ENCODE data around the gene L3MBTL4.

L3MBTL4 gene

DNA sequence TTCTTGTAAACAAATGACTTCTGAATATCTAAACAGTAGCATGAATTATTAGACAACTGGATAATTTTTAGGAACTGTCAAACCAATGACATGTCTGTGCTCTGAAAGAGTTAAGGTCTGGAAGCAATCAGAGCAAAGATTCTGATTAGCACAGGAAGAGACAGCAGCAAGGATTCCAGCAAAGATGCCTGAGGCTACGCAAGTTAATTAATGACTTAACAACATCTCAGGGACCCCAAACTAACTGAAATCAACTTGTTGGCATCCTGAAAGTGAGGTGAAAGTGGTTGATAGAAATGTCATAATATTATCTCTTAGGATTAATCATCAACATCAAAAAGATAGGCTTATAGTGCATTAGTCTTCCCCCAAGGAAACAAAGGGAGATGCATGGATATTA, 396.0 kb downstream of the L3MBTL4 start:
- DNase-seq, result no peak

DNA sequence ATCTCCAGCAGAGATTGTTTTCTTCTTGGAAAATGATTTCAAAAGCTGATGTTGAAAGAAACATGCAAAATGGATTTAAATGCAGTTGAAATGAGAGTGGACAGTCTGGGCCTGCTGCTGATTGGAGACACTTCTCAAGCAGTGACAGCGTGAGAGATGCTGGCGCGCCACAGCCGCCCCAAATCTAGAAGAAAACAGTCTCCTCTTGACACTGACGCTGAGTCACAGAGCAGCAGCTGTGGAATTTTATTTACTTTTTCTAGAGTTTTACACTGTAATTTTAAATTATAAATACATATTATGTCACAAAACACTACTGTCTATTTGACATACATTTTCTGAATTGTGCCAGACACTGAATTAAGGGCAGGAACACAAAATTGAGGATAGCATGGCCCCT, 397.5 kb downstream of the L3MBTL4 start:
- no peak for DNase-seq

DNA sequence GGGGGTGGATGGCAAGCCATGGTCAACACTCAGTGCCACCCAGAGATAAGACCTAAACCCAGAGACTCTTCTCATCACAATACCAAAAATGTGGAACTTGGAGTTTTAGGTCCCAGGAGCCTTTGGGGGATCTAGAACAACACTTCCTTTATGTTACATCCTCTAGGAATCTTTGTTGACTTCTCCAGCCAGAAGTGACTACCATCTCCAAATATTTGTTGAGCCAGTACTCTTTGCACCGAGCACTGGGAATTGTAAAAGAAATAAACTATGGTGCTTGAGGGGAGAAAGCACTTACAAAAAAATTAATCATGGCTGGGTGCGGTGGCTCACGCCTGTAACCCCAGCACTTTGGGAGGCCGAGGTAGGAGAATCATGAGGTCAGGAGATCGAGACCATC, 399.3 kb downstream of the L3MBTL4 start:
- DNase-seq, result no peak

DNA sequence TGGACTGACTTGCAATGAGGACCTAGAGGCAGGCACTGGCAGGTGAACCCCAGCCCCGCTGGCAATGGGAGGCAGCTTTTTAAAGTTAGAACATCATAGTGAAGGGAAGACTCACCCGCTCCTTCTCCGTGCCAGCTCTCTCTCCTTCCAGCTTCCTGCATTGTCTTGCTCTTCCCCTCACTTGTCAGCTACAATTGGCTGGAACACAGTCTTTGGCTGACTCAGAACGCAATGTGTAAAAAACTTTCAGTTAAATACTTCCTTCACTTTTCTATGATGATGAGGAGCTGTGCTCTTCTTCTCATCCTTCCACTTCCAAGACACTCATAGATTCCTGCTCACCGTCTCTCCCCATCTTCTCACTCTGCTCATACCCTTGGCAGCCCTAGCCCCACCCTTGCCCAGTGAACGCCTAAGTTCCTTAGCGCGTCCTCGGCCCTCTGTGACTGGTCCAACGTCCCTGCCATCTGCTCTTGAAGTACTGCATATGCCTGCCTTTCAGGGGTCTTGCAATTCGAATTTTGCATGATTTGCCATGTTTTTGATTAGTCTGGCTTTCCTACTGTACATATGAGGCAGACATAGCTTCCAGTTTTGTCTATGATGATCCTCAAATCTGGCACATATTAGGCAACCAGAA, 401.4 kb downstream of the L3MBTL4 start:
- no peak for DNase-seq

DNA sequence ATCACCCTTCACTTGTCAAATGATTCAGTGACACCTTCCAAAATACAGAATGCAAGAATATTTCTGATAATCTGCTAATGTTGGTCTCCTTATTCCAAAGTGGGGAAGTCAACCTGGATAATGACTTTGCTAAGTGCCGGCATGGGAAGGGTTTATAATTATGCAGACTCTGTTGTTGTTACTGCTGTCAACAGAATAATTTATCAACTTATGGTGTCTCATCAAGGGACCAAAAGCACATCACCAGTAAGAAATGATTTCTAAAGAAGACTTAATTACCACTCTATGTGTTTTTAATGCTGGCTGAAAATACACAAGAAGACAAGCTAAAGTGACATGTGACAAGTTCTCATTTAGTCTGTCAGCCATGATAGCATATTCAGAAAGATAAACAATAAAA, 403.8 kb downstream of the L3MBTL4 start:
- DNase-seq, result no peak

DNA sequence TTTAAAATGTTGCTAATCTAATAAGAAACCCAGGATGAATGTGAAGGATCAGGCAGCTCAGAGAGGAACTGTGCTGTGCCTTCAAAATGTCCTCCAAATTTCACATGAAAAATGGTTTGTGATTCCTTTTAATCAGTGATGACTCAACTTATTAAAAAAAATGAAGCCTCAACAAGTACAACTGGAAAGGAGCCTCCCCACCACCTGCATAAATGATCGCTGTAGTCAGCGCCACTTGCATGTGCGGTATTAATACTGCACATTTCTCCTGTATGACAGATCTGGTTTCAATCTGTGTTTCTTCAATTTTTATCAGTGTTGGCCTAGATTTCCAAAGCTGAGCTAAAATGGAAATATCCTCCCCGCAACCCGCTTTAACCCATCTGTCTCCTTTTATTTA, 404.4 kb downstream of the L3MBTL4 start:
- no peak for DNase-seq

DNA sequence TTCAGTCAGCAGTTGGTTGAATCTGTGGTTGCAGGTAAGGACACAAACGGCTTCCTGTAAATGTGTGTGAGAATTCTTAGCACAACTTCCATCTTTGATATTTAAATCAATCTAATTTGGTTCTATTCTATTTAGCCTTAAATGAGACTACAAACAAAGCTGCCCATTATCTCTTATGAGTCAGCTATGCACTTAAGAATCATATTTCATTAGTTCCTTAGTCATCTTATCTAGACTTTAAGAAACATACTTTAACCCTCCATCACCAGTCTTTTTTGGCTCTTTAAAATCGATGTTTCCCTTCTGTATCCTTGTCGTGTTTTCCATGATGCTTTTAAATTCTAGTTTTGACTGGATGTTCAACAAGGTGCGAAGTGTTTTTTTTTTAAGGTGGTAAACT, 405.0 kb downstream of the L3MBTL4 start:
- DNase-seq, result no peak

DNA sequence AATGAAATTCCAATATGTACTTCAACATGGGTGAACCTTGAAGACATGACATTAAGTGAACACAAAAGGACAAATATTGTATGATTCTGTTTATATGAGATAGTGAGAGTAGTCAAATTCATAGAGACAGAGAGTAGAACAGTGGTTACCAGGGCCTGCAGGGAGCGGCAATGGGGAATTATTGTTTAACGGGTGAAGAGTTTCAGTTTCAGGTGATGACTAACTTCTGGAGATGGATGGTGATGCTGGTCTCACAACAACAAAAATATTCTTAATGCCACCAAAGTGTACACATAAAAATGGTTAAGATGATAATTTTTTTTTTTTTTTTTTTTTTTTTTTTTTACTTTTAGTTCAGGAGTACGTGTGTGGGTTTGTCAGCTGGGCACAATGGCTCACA, 410.0 kb downstream of the L3MBTL4 start:
- no peak for DNase-seq

DNA sequence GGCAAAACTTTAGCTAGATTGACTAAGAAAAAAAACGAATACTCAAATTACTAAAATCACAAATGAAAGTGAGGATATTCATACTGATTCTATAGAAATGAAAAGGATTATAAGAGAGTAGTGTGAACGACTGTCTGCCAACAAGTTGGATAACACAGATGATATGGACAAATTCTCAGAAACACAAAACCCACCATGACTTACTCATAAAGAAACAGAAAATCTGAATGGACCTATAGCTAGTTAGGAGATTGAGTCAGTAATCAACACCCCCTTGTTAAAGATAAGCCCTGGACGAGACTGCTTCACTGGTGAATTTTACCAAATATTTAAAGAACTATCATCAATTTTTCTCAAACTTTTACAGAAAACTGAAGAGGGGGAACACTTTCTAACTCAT, 410.6 kb downstream of the L3MBTL4 start:
- no peak for DNase-seq

DNA sequence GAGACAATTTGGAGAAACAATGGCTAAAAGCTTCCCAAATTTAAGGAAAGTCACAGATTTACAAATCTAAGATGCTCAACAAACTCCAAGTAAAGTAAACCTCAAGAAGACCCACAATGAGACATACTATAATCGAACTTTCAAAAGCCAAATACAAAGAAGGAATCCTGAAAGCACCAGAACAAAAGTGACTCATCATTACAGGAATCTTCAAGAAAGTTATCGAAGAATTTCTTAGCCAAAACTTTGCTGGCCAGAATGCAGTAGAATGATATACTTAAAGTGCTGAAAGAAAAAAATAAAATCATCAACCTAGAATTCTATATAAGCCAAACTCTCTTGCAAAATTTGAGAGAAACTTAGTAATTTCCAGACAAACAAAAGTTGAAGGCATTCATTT, 412.8 kb downstream of the L3MBTL4 start:
- no peak for DNase-seq

DNA sequence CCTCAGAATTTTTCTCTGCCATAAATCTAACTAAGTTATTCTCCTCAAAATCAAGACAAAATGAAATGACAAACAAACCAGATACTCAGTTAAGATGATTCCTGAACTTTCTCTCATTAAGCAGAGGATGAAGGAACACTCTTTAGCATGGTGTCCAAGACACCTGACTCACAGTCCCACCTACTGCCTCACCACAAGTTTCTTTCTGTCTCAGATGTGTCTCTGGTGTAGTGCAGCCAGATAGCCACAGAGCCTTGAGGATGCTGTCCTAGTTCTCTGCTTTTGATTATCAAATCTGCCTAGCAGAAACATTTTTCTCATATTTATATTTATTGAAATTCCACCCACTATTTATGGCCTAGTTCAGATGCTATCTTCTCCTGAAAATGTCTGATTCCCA, 415.8 kb downstream of the L3MBTL4 start:
- no peak for DNase-seq

DNA sequence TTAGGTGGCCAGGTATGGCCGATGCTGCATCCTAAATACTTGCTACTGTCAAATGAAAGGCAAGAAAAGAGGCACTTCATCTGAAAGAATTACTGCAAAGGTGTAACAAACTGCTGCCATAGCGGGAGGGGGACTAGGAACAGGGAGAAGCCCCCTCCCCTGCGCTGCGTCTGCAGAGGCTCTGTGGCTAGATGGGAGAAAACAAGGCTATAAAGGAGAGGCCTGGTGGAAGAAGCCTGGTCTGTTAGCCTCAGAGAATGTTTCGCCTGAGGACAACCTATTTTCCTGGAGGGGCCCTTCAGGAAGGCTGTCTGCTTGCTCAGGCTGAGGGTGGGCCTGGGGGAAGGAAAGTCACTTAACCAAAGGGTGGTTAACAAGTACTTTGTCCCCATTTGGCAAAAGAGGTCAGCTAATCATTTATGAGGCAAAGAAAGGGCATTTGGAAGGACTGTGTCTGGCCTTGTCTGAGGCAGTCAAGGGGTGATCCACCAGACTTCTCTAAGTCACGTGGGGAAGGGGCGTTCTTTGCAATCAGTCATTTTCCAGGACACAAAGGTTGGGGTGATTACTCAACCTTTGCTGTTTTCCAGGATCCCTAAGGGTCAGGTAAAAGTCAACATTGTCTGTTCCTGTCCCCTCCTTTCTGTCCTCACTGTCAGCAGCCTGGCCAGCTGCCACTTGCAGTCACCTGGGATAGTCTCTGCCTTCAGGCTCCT, 416.4 kb downstream of the L3MBTL4 start:
- DNase-seq, result no peak

DNA sequence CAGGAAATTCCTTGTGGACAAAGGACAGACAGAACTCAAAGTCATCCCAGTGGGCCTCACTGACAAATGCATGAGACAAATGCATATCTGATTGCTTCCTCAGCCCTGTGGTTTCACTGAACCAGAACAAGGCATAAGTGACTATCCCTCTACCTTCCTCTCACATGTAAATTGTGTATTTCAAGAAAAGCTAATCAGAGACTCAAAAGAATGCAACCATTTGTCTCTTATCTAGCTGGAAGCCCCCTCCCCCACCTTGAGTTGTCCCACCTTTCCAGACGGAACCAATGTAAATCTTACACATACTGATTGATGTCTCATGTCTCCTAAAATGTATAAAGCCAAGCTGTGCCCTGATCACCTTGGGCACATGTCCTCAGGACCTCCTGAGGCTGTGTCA, 417.4 kb downstream of the L3MBTL4 start:
- DNase-seq, result no peak

DNA sequence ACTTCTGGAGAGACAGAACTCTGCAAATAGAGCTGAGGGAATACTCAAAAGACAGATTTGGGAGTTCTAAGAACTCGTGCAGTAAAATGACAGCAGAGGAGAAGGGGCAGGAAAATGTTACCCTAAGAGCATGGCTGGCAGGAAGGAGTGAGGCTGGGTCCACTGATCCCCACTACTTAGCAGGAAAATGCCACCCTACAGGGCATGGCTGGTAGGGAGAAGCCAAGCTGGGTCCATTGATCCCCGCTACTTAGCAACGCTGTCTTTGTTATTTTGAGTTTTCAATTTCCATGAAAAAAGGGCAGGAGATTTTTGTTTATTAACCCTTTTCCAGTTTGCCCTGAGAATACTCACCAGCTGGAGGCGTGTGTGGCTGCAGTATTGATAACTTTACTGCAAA, 419.1 kb downstream of the L3MBTL4 start:
- no peak for DNase-seq

DNA sequence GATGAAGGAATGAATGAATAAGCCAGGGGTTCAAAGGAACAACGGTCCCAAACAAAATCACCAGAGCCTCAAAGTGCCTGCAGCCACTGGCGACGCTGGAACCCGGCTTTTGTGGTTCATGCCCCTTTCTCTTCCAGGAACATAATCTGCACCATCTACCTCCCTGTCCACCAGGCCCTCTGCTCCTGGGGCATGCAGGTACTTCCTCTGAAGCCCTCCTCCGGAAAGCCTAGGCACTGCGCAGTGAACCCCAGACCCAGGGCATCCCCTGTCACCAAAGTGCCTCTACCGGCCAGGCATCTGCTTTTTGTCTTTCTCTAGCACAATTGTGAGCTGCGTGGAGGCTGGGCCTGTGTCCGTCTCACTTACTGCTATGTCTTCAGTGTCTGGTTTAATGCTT, 420.8 kb downstream of the L3MBTL4 start:
- no peak for DNase-seq

DNA sequence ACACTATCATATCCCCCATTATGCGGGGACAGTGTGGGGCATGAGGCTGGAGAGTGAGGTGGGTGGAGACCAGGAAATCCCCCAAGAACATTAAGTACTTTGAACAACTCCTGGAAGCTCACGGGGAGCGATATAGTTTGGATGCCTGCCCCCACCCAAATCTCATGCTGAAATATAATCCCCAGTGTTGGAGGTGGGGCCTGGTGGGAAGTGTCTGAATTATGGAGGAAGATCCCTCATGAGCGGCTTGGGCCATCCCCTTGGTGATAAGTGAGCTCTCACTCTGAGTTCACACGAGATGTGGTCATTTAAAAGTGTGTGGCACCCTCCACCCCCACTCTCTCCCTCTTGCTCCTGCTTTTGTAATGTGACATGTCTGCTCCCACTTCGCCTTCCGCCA, 422.3 kb downstream of the L3MBTL4 start:
- DNase-seq, result no peak

DNA sequence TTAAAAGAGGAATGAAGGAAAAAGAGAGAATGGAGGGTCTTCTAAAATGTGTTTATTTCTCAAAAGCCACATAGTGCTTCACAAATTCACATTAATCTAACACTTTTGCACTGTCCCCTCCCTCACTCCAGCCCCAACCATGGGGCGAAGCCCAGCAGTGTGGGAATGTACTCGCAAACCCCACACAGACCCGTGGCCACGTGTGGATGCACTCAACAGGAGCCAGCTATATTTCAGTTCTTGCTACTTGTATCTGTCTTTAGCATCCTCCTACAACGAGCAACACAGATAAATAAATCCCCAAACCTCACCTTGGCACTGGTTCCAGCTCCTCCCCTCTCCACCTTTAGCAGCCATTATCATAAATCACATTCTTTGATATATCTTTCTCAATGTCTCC, 427.5 kb downstream of the L3MBTL4 start:
- DNase-seq, result no peak

DNA sequence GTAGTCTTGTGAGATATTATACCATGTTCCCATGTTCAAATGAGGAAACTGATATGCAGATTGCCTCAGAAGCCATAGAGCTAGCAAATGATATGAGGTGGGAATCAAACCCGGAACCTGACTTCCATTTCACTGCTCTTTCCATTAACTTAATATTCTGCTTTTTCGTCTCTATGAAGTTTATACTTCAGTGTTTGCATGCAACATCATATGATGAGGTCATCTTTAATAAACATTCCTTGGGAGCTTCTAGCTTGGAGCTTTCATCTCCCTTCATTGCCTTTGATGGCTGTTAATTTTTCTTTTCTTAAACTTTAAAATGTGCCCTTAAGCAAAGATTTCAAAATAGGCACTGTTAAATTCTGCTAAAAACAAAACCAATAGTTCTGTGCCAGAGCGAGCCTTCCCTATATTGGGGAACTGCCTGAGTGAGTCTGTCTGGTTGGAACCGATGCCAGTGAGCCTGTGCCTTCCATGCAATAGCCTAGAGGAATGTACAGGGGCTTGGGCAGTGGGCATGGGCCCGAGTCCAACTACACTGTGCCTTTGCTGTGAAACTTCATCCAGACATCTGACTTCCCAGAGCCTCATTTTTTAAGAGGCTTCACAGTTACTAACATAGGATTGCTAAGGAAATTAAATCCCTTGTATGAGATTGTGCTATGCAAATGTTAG, 428.3 kb downstream of the L3MBTL4 start:
- no peak for DNase-seq

DNA sequence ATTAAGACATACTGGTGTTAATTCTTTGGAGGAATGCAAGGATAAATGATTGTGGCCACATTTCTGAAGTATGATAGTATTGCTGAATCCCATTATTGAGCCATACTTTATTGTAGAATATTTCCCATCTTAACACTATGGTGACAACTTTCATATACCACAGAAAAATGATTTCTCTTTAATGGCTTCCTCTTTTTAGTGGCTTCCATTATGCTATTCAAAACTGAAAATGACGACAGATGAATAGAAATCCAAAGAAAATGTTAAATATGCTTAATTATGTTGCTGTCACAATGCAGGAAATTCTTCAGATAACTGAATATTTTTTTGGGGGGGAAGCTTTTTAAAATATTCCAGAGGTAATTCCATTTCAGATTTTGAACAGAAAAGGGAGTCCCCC, 430.5 kb downstream of the L3MBTL4 start:
- DNase-seq, result no peak

DNA sequence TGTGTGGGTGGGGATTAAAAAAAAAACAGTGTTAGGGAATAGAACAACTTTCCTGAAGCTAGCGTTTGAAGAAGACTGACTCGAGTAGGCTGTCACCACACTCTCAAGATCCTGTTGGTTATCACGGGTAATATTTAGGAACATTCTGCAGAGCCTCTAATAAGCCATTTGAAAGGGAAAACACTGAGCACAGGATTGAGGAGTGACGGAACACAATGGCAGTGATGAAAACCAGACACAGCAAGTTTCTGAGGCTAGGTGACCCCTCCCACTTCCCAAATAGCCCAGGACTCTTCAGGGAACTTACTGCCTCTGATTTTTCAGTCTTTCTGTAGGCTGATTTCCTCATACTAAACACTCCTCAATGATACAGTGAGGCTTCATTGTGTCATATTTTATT, 431.2 kb downstream of the L3MBTL4 start:
- no peak for DNase-seq

DNA sequence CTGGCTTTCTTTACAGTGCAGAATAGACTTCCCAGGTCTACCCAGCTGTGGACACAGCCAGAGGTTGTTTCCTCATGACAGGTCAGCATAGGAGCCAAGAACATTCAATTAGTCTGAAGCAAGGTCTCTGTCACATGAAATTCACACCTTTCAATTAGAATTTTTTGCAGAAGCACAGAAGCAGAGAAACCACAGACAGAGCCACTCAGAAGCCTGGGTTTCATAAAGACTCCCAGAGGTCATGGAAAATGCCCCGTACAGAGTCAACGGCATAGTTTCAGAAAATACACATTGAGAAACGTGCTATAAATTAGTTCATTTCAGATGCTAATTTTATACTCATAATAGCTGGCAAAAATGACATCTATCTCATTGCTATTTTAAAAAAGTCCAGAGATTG, 432.4 kb downstream of the L3MBTL4 start:
- DNase-seq, result no peak

DNA sequence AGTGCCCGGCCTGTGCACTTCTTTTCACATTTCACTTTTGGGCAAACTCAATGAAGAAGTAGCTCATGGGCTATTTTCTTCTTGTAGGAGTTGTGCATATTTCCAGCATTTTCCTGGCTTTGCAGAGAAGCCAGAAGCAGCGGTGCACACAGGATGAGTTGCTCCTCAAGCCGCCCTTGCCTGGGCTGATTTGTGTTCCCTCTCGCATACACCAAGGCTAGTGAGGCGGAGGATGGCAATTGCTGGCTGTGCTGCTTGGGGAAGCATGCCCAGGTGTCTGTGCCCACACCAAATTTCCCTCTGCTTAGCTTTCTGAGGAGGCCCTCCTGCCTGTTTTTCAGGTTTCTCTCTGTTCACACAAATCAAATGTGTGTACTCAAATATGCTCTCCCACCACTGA, 434.0 kb downstream of the L3MBTL4 start:
- DNase-seq, result no peak

DNA sequence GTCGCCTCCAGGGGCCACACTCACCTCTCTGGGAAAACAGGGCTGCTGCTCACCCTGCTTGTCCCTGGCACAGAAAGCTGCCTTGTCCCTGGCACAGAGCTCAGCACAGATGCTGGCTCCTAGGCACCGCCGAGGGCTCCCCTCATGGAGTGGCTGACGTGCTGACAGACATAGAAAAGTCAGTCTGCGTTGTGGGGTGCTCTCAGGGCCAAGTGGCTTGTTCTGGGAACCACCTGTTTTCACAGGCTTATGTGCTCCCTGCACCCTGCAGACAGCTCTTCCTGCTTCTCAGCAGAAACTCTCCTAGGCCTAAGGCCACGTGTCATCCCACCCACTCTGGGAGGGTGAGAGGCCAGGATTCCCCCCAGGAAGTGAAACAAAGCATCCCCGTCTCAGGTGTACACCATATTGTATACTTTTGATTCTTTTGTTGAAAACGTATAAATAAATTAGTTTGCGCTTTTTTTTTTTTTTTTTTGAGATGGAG, 434.7 kb downstream of the L3MBTL4 start:
- no peak for DNase-seq

DNA sequence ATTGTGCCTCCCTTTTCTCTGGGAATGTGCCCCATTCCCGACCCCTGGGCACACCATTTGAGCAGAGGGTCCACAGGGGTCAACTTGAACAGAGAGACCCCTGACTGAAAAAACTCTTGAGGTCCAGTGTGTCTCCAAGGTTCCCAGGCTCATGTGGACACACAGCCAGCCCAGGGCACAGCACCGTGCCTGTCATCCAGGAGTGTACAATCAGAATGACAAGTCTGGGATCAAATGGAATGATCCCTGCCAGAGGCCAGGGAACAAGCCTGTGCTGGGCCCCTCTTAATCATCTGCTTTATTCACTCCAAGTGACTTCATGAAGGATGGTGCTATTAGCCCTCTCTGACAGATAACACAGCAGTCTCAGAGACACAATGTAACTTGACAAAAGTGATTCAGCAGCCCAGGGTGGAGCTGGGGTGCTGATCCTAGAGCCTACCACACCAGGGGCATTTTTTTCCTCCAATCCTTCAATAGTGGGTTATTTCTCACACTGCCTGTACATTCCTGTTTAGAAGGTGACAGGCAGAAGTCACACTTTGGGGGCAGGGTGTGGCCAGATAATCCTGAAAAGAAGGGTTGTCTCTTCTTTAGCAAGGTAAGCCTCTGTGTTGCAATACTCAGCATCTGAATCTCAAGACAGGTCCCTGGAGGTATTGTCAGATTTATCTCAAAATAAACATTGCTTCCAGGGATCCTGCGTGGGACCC, 435.4 kb downstream of the L3MBTL4 start:
- no peak for DNase-seq
